Measurements from ENCODE around the gene ENAH.

- TF ChIP-seq CTCF (IDR thresholded peaks at IDR 0.05) (no peak), POLR2A (IDR thresholded peaks at IDR 0.05) (no peak), EP300 (IDR thresholded peaks at IDR 0.05) (no peak), POLR2AphosphoS5 (IDR thresholded peaks at IDR 0.05) (no peak)
Observed at GRCh38 chr1:225509376-225509707, 143.6 kb downstream of the ENAH start.

All from gastroesophageal sphincter (tissue), 3 donors.